ENCODE results near the gene USP12.
A peak's percentile ranks its signal among the peaks of the same experiment; 100 is the strongest.

USP12 gene

DNA sequence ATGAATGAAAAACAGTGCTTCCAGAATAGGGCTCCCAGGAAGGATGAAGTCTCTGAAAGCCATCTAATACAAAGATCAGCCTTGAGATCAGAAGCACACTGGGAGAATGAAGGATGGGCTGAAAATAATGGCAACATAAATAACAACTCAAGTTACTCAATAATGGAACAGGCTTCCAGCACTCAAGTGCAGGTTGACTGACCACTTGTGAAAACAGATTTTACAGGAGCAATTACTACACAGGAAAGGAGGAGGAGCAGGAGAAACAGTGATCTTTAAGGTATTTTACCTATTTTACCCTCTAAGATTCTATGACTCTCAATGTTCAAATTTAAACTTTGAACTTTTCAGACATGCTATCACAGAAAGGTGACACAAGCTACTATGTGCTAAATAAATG is 106.0 kb downstream of the USP12 start:
- no peak for DNase-seq

DNA sequence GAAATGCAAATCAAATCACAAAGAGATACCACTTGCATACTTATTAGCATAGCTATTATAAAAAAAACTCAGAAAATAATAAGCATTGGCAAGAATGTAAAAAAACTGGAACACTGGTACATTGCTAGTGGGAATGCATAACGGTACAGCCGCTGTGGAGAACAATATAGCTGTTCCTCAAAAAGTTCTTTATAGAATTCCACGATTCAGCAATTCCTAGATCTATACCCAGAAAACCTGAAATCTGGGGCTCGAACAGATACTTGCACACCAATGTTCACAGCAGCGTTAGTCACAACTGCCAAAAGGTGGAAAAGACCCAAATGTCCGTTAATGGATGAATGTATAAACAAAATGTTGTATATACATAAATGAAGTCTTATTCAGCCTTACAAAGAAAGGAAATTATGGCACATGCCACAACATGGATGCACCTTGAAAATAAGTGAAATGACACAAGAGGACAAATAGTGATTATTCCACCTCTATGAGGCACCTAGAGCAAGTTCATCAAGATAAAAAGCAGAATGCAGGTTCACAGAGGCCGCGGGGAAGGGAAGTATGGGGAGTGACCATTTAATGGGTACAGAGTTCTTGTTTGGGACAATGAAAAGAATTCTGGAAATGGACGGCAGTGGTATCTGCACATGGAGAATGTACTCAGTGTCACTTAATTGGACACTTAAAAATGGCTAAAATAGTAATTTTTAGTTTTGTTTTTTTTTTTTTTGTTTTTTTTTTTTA is 107.2 kb downstream of the USP12 start:
- DNase-seq, result no peak

- DNase-seq, result no peak
These were observed 113.8 kb downstream of the USP12 start for GRCh38 chr13:27057817-27058216.

- no peak for DNase-seq
These were observed 116.1 kb downstream of the USP12 start for GRCh38 chr13:27055526-27055925.

GRCh38 chr13:27054760-27055159 is 116.9 kb downstream of the USP12 start:
- DNase-seq, result no peak

GRCh38 chr13:27053902-27054595 is 117.6 kb downstream of the USP12 start:
- peak; percentile 65 for DNase-seq

- DNase-seq, result no peak
These were observed 118.3 kb downstream of the USP12 start for GRCh38 chr13:27053210-27053884.

DNA sequence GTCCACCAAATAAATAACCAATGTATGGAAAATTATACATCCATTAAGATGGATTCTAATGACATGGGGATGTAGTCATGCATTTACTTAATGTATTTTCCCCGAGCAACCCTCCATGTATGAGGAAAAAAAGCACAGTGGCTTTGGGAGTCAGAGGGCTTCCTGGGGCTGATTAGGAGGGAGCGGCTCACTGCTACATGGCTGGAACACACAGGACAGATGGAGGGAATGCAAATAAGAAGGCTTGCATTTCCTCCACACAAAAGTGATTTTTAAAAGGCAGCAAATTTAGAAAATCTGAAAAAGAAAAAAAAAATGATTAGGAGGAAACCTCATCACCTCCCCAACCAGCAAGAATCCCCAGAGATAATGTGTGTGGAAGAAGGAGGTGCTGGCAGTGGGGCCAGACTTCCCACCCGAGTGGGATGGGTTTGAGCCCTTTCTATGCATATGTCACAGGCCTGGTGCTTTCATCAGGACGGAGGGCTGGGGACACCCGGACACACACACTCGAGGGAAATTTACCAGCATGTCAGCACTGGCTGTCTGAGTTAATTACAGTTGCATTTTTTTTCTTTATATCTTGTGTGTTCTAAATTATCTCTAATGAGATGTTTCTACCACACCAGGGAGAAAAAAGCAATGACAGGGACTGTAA is 118.9 kb downstream of the USP12 start:
- DNase-seq, result no peak

- DNase-seq, result no peak
These were observed 124.5 kb downstream of the USP12 start for GRCh38 chr13:27047081-27047480.

- DNase-seq, result no peak
These were observed 126.6 kb downstream of the USP12 start for GRCh38 chr13:27044837-27045570.

GRCh38 chr13:27043013-27043412 is 128.6 kb downstream of the USP12 start:
- DNase-seq, result peak; percentile 89

DNA sequence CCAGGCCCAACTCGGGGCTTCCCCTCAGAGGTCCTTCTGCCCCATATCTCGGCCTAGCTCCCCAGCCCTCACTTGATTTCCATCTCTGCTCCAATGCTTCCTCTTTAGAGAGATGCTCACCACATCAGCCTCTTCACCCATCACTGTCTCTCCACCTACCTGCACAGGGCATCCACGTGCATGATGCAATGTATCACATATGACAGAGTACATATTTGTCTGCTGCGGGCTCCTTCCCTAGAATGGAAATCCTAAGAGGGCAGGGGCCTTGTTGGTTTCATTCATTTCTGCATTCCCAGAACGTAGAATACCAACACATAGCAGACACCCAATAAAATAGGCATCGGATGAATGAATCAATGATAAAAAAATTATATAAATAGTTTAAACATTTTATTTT is 130.3 kb downstream of the USP12 start:
- DNase-seq, result no peak

- no peak for DNase-seq
These were observed 130.8 kb downstream of the USP12 start for GRCh38 chr13:27040826-27041108.

DNA sequence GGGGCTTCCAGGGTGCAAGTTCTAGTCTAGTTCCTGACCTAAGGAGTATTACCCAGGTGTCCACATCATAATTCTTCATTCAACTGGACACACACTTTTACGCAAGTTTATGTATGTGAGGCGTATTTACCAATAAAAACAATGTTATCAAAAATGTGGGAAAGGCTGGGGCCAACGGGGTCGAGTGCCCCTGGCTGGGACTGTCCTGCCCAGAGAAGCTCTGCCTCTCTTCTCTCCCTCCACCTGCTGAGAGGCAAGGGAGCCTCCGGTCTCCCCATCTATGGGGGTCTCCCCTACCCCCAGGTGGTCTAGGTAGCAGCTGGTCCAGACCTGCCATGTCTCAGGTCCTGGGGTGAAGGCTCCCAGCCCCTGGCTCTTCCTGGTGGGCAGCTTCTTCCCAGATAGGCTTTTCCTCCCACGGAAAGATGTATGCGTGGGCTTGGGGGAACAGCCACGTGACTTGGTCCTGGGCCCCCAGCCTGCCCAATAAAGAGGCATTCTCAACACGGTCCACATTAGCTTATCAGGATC is 132.4 kb downstream of the USP12 start:
- no peak for DNase-seq

- peak; percentile 15 for DNase-seq
These were observed 133.3 kb downstream of the USP12 start for GRCh38 chr13:27038323-27038722.

DNA sequence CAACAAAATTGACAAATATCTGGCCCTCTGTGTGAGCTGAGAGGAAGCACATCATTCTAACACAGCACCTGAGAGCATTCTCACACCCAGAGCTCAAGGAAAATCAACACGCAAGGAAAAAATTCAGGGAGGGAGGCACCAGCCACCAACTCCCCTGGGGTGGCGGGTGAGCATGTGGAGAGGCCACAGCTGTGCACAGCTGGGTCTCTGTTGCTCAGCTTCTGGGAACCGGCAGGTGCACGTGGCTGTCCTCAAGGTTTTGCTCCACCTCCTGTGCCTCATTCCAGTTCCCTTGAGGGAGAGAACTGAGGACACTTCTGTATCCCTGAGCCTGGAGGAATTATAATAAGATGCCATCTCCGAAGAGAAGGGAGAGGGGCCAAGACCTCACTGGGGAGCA is 134.0 kb downstream of the USP12 start:
- no peak for DNase-seq

- no peak for DNase-seq
These were observed 134.4 kb downstream of the USP12 start for GRCh38 chr13:27037171-27037570.

GRCh38 chr13:27036236-27036981 is 135.2 kb downstream of the USP12 start:
- DNase-seq, result no peak

- DNase-seq, result no peak
These were observed 135.7 kb downstream of the USP12 start for GRCh38 chr13:27035892-27036235.

DNA sequence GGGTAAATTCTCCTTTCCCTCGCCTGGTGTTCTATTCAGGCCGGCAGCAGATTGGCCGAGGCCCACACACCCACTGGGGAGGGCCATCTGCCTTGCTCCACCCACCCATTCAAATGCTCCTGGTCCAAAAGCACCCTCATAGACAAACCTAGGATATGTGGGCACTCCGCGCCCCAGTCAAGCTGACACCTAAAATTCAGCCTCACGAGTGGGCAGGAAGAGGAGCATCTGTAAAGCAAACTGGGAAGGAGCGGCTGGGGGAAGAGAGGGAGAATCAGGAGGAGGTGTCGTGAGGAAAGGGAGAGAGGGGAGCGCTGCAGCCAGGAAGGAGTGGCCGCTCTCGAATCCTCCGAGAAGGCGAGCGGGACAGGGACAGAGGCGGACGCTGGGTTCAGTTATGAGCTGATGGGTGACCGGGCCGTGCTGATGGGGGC is 136.9 kb downstream of the USP12 start:
- DNase-seq, result no peak

DNA sequence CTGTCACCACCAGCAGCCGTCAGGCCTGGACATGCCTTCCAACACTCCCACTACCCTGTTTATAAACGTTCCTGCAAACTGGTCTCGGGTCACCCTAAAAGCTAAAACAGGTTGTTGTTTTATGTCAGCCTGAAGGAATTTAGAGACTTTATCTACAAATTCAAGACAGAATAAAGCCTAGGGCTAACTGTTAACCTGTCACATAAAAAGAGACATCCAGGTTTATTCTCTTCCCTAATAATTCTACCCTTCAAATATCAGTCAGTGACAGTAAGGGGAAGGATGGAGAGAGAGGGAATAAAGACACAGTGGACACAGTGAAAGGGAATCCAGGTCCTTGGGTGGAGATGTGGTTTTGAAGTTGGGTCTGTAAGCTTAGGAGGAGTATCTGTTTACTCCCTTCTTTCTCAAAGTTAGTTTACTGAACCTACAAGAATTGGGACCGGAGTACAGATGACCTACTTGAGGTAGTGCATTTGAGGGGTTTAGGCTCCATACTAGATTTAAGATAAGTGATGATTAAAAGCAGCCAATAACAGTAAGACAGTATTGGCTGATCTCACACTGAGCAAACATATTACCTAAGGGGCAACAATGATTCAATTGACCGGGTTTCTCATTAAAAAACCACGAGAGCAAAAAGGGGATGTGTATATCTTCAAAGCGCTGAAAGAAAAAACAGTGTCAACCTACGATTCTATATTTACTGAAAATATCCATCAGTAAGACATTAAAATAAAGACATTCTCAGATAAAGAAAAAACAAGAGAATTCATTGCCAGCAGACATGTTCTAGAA is 142.7 kb downstream of the USP12 start:
- DNase-seq, result no peak
